ENCODE data around the gene ESR2. TPM values are rescaled to one million over a fixed set of nuclear protein-coding genes. Genes with fewer than 3 reads are reported as not detected.

The ESR2 gene
- total RNA-seq, 4 donors from 2014 or later = 1.4 to 1.6 (median 1.5) TPM

DNA sequence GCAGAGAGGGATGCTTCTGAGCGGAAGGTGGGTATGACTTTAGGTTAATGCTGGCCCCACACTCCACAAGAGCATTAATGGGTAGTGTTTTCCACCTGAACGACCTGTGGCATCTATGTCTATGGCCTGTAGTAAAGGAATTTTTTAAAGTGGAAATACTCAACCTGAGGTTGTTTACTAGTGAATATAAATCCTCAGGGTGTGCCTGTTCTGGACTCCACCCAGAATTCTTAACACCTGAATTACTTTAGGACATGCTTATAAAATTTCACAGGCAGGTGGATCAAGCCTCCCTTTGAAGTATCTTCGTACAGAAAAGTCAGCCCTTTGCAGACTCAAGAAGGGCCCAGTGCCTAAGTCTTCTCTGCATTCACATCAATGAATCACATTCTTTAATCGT lies 196.1 kb downstream of the ESR2 start:
- TF ChIP-seq, protein P1, sequence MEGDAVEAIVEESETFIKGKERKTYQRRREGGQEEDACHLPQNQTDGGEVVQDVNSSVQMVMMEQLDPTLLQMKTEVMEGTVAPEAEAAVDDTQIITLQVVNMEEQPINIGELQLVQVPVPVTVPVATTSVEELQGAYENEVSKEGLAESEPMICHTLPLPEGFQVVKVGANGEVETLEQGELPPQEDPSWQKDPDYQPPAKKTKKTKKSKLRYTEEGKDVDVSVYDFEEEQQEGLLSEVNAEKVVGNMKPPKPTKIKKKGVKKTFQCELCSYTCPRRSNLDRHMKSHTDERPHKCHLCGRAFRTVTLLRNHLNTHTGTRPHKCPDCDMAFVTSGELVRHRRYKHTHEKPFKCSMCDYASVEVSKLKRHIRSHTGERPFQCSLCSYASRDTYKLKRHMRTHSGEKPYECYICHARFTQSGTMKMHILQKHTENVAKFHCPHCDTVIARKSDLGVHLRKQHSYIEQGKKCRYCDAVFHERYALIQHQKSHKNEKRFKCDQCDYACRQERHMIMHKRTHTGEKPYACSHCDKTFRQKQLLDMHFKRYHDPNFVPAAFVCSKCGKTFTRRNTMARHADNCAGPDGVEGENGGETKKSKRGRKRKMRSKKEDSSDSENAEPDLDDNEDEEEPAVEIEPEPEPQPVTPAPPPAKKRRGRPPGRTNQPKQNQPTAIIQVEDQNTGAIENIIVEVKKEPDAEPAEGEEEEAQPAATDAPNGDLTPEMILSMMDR (IDR thresholded peaks at IDR 0.05) = no peak
- ATAC-seq (ENCODE audit: low FRiP score) = no peak
- no peak for DNase-seq (ENCODE audit: low spot score)

DNA sequence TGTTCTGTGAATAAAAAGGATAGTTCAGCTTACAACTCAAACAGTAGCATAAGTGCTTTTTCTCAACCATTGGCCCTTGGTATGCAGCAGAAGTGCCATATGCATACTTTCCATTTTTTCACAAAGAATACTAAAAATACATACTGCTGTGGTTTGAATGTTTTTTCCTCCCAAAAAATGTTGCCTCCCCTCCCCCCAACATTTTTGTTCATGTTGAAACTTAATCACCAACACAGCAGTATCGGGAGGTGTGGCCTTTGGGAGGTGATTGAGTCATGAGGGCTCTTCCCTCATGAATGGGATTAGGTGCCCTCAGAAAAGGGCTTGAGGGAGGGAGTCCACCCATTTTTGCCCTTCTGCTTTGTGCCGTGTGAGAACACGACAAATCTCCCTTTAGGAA lies 198.6 kb downstream of the ESR2 start:
- TF ChIP-seq, protein P1 (IDR thresholded peaks at IDR 0.05) = no peak
- DNase-seq (ENCODE audit: low spot score) = no peak
- no peak for ATAC-seq (ENCODE audit: low FRiP score)

DNA sequence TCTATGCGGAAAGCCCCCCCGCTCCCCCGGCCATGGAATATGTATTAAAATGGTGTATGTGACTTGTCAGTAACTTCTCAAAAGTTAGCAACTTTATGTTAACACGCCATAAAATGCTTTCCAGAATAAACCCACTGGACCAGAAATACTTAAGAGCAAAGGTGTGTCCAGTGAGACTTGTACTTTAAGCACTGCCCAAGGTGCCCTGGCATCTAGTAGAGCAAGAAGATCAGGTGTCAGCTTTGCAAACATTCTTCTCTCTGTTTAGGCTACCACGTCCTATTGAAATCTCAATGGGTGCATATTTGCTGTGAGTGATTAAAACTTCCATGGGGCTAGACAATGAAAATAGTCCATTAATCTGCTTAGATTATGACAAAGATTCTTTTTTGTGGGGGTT lies 201.2 kb downstream of the ESR2 start:
- ATAC-seq (ENCODE audit: low FRiP score) = no peak
- TF ChIP-seq, protein P1 (IDR thresholded peaks at IDR 0.05) = no peak
- no peak for DNase-seq (ENCODE audit: low spot score)

DNA sequence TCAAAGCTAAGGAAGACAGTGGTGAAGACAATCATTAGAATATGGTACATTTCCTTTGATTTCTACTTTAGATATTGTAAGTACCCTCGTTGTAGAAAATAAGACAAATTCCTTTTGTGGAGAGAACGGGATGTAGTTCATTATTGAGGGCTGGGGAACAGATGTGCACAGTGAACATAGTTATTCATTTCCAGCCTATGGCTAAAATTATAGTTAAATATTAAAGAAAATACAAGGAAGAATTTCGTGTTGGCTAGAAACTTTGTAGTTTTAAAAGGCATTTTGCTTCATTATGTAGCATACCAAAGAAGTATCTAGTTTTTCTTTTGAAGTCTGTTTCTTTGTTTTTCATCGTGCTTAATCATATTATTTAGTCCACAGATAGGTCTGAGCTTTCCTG lies 201.8 kb downstream of the ESR2 start:
- TF ChIP-seq, protein P1 (IDR thresholded peaks at IDR 0.05) = no peak
- no peak for DNase-seq (ENCODE audit: low spot score)
- ATAC-seq (ENCODE audit: low FRiP score) = no peak

DNA sequence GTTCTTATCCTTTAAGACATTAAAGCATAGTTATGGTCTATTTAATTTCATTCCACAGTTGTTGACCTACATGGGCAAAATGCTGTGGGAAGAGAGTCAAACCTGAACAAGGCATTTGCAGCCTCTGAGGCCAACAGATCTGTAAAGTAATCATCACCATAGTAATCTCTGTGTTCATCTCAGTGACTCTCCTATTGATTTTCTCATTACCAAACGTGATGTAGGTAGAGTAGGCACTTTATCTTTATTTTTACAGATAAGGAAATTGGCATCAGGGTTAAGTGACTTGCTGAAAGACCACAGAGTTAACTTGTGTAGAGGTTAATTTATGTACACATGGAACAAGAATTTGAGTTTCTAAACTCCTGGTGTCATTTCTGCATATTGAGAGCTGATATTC lies 203.0 kb downstream of the ESR2 start:
- DNase-seq (ENCODE audit: low spot score) = no peak
- ATAC-seq (ENCODE audit: low FRiP score) = no peak
- TF ChIP-seq, protein P1 (IDR thresholded peaks at IDR 0.05) = no peak

DNA sequence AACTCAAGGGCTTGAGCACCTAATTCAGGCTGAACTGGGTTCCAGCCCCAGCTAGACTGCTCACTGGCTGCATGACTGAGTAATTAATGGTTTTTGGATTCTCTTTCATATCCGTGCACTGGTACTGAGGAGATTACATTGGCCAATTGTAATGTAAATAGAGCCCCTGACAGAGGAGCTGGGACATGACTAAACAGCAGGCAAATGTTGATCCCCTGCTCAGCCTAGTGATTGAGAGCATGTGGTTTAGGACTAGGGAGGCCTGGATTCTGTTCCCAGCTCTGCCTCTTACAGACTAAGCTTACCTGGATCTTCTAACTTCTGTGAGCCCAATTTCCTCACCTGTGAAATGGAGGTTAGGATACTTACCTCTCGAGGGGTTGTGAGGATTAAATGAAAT lies 204.3 kb downstream of the ESR2 start:
- DNase-seq (ENCODE audit: low spot score) (no peak), ATAC-seq (ENCODE audit: low FRiP score) (no peak)
- TF ChIP-seq, protein P1 (IDR thresholded peaks at IDR 0.05) = no peak

DNA sequence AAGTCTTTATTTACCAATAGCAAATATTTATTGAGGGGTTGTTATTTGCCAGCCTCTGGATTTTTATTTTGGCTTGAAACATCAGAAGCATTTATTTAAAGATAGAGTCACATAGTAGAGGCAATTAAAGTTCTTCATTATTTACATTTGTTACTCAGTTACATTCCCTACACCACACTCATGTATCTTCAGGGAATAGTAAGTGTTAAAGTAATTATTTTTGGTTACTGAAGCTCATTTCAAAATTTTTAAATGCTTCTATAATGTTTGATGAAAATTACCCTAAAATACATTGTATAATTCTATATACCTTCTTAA lies 205.6 kb downstream of the ESR2 start:
- DNase-seq (ENCODE audit: low spot score) (no peak), ATAC-seq (ENCODE audit: low FRiP score) (no peak)

More for the DNA sequence above, 205.6 kb downstream of the ESR2 start:
- TF ChIP-seq, protein P1 (IDR thresholded peaks at IDR 0.05) = no peak

All from omental fat pad (tissue), 4 donors.